Measurements from ENCODE around the gene VPS13C. TPM values are rescaled to one million over a fixed set of nuclear protein-coding genes. Genes with fewer than 3 reads are reported as not detected.

VPS13C gene
- total RNA-seq, 1 donor from 2014 or later = 100 TPM

GRCh38 chr15:62093809-62094208, 33.6 kb upstream of the VPS13C start:
- ATAC-seq = no peak

GRCh38 chr15:62090988-62091387, 30.7 kb upstream of the VPS13C start:
- no peak for DNase-seq
- intact Hi-C loops (cut with DNase I) = no loop called here
- ATAC-seq = no peak

More at GRCh38 chr15:62093809-62094208, 33.6 kb upstream of the VPS13C start:
- Histone ChIP-seq H3K27me3 (ENCODE audit: low read depth) (no peaks in the 10 kb centered on the region), H3K4me3 (no peak overlapping the region), H3K9me3 (no peaks in the 10 kb centered on the region), H3K4me1 (no peaks in the 10 kb centered on the region), H3K27ac (no peak overlapping the region), H3K36me3 (no peaks in the 10 kb centered on the region)
- TF ChIP-seq, protein P1, sequence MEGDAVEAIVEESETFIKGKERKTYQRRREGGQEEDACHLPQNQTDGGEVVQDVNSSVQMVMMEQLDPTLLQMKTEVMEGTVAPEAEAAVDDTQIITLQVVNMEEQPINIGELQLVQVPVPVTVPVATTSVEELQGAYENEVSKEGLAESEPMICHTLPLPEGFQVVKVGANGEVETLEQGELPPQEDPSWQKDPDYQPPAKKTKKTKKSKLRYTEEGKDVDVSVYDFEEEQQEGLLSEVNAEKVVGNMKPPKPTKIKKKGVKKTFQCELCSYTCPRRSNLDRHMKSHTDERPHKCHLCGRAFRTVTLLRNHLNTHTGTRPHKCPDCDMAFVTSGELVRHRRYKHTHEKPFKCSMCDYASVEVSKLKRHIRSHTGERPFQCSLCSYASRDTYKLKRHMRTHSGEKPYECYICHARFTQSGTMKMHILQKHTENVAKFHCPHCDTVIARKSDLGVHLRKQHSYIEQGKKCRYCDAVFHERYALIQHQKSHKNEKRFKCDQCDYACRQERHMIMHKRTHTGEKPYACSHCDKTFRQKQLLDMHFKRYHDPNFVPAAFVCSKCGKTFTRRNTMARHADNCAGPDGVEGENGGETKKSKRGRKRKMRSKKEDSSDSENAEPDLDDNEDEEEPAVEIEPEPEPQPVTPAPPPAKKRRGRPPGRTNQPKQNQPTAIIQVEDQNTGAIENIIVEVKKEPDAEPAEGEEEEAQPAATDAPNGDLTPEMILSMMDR (IDR thresholded peaks at IDR 0.05) = no peak
- no peak for DNase-seq
- intact Hi-C loops (cut with DNase I) = no loop called here

GRCh38 chr15:62089616-62090015, 29.4 kb upstream of the VPS13C start:
- H3K36me3 ChIP-seq = no peaks in the 10 kb centered on the region
- intact Hi-C loops (cut with DNase I) = no loop called here
- no peaks in the 10 kb centered on the region for H3K27me3 ChIP-seq (ENCODE audit: low read depth)
- no peak for DNase-seq
- H3K4me1 ChIP-seq = no peaks in the 10 kb centered on the region
- TF ChIP-seq, protein P1 (IDR thresholded peaks at IDR 0.05) = no peak
- H3K4me3 ChIP-seq = no peak overlapping the region
- no peak overlapping the region for H3K27ac ChIP-seq
- no peaks in the 10 kb centered on the region for H3K9me3 ChIP-seq
- ATAC-seq = no peak

More at GRCh38 chr15:62090988-62091387, 30.7 kb upstream of the VPS13C start:
- no peaks in the 10 kb centered on the region for H3K4me1 ChIP-seq
- TF ChIP-seq, protein P1 (IDR thresholded peaks at IDR 0.05) = no peak
- no peaks in the 10 kb centered on the region for H3K9me3 ChIP-seq
- H3K36me3 ChIP-seq = no peaks in the 10 kb centered on the region
- H3K4me3 ChIP-seq = no peak overlapping the region
- H3K27ac ChIP-seq = no peak overlapping the region
- H3K27me3 ChIP-seq (ENCODE audit: low read depth) = no peaks in the 10 kb centered on the region

- H3K36me3 ChIP-seq = no peaks in the 10 kb centered on the region
- no peaks in the 10 kb centered on the region for H3K9me3 ChIP-seq
- H3K27ac ChIP-seq = no peak overlapping the region
- H3K27me3 ChIP-seq (ENCODE audit: low read depth) = no peaks in the 10 kb centered on the region
- no peak for DNase-seq
- no peak for ATAC-seq
- H3K4me1 ChIP-seq = no peaks in the 10 kb centered on the region
- H3K4me3 ChIP-seq = no peak overlapping the region
- TF ChIP-seq, protein P1 (IDR thresholded peaks at IDR 0.05) = no peak
- intact Hi-C loops (cut with DNase I) = no loop called here
Measured at GRCh38 chr15:62088353-62088693, 28.1 kb upstream of the VPS13C start.

DNA sequence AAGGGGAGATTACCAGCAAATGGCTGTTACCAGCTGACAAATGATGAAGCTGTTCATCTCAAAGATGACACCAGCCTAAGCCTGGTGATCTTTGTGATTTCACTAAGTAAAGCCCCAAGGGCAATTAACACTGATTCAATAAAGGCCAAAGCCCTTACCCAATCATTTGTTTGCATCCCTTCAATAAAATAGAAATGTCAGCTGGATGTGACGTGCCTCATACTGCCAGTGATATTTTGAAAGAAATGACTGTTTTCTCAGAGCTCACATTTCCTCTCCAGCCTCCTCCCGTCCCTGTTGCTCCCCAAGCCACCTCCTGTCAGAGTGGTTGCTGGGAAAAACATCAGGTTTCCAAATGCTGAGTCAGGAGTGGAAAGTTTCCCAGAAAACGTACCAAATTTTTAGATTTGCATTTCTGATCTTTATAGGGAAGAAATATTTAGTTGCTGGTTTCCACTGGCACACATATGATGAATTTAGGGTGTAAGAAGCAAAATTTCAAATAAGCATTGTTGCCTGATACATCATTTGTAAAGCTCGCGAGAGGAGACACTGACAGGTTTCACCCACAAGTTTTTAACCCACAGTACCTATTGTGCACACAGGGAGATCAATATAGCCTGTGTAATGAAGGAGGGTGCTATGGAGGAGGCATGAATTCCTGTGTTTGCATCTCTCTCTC, 27.6 kb upstream of the VPS13C start:
- no peaks in the 10 kb centered on the region for H3K9me3 ChIP-seq
- DNase-seq = no peak
- no peaks in the 10 kb centered on the region for H3K4me1 ChIP-seq
- H3K27ac ChIP-seq = no peak overlapping the region
- TF ChIP-seq, protein P1 (IDR thresholded peaks at IDR 0.05) = no peak
- no peaks in the 10 kb centered on the region for H3K27me3 ChIP-seq (ENCODE audit: low read depth)
- no peak for ATAC-seq
- intact Hi-C loops (cut with DNase I) = no loop called here
- H3K4me3 ChIP-seq = no peak overlapping the region
- no peaks in the 10 kb centered on the region for H3K36me3 ChIP-seq

Data from lower lobe of right lung (tissue), 2 donors.